ENCODE data around the gene CAMSAP2.

DNA sequence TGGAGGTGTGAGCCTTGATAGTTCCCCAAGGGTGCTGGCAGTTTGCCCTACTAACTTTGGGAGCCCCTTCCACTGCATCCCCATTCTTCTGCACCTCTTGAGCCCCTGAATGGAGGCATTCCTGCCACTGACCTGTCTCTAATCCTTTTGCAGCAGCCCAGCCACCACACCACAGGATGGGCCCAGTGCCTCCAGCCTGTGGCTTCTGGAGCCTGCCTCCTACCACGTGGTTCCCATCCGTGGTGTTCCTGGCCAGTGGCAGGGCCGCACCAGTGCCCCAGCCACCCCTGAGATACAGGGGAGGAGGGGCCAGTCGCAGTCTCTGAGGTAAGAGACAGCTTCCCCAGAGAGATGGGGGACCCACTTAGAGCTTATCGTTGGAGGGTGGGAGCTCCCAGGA lies 170.4 kb downstream of the CAMSAP2 start:
- no peak for TF ChIP-seq CTCF (IDR thresholded peaks at IDR 0.05)
- TF ChIP-seq POLR2A (IDR thresholded peaks at IDR 0.05) = no peak
- no peak for TF ChIP-seq EP300 (IDR thresholded peaks at IDR 0.05; ENCODE audit: low read depth)
- no peak for TF ChIP-seq POLR2AphosphoS5 (IDR thresholded peaks at IDR 0.05)
